ENCODE results near the gene KRTAP10-4.
"Not testable (repeated sequence)": the region's sequence is repeated elsewhere in the genome, so short reads cannot be mapped to it uniquely, and the experiment has no call there.

The KRTAP10-4 gene

GRCh38 chr21:44535963-44536362 lies 37.6 kb upstream of the KRTAP10-4 start:
- DNase-seq, result no peak

GRCh38 chr21:44537930-44538911 lies 35.3 kb upstream of the KRTAP10-4 start:
- DNase-seq, result no peak

GRCh38 chr21:44539046-44539445 lies 34.5 kb upstream of the KRTAP10-4 start:
- DNase-seq, result no peak

- DNase-seq, result no peak
Measured at GRCh38 chr21:44539991-44540666, 33.4 kb upstream of the KRTAP10-4 start, which contains the start of gene KRTAP10-1. KRTAP10-1 (minus strand) TSS chr21:44540195; CDS start chr21:44540150, 45 bp downstream.

- no peak for DNase-seq
Measured at GRCh38 chr21:44540741-44541288, 32.7 kb upstream of the KRTAP10-4 start.

GRCh38 chr21:44542716-44543115 lies 30.8 kb upstream of the KRTAP10-4 start:
- no peak for DNase-seq

- DNase-seq, result no peak
Measured at GRCh38 chr21:44544566-44544965, 29.0 kb upstream of the KRTAP10-4 start.

- no peak for DNase-seq
Measured at GRCh38 chr21:44547656-44548331, 25.7 kb upstream of the KRTAP10-4 start.

- DNase-seq, result no peak
Measured at GRCh38 chr21:44548381-44548780, 25.1 kb upstream of the KRTAP10-4 start.

- no peak for DNase-seq
Measured at GRCh38 chr21:44548922-44549321, 24.6 kb upstream of the KRTAP10-4 start.

GRCh38 chr21:44549525-44550211 lies 23.9 kb upstream of the KRTAP10-4 start:
- DNase-seq, result no peak

- DNase-seq, result not testable (repeated sequence)
Measured at GRCh38 chr21:44550285-44550684, 23.2 kb upstream of the KRTAP10-4 start.

- DNase-seq, result no peak
Measured at GRCh38 chr21:44550807-44551206, 22.7 kb upstream of the KRTAP10-4 start.

GRCh38 chr21:44551340-44551961 lies 22.1 kb upstream of the KRTAP10-4 start, which contains the start of gene KRTAP10-2:
KRTAP10-2 (minus strand) TSS chr21:44551505; CDS start chr21:44551458, 47 bp downstream.
- no peak for DNase-seq

GRCh38 chr21:44552136-44552535 lies 21.4 kb upstream of the KRTAP10-4 start:
- no peak for DNase-seq

- no peak for DNase-seq
Measured at GRCh38 chr21:44552681-44553080, 20.8 kb upstream of the KRTAP10-4 start.

- DNase-seq, result no peak
Measured at GRCh38 chr21:44555200-44555875, 18.2 kb upstream of the KRTAP10-4 start.

GRCh38 chr21:44556879-44557278 lies 16.6 kb upstream of the KRTAP10-4 start:
- no peak for DNase-seq

GRCh38 chr21:44557491-44558328 lies 15.8 kb upstream of the KRTAP10-4 start:
- no peak for DNase-seq

GRCh38 chr21:44558329-44558675 lies 15.2 kb upstream of the KRTAP10-4 start:
- DNase-seq, result not testable (repeated sequence)

Measured in T1000 (cell line).